ENCODE data around the gene SUSD3.

Gene SUSD3

DNA sequence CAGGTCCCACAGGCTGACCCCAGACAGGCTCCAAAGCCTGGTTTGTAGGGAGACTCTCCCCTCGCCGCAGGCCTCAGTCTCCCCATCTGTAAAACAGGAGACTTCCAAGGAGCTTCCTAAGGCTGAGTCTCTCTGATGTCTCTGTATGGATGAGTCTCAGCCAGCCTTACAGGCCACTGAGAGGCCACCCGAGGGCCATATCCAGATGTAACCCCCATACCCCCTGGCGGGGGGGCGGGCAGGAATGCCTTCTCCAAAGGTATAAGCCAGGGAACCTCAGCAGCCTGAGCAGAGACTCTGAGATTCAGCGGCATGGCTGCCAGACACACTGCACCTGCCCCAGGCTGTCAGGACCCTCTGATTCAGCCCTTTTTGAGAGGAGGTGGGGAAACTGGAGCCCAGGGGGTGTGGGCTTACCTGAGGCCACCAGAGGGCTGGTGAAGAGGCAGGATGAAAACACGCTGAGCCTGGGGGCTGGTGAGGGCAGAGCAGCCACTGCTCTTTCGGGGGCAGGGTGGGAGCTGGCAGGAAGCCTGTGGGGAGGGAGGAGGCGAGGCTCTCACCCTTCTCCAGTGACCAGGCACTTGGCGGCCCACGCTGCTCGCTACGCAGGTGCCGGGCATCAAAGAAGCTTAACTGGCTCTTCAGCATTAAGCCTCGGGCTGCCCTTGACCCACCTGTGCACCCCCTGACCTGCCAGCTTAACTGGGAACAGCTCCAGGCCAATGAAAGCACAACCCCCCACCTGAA, 5.5 kb upstream of the SUSD3 start:
- H3K4me3 ChIP-seq (ENCODE audit: low read depth, low read length), result no peak overlapping the region
- no peak for TF ChIP-seq MYC (IDR thresholded peaks at IDR 0.05; ENCODE audit: low read depth, low read length)
- no peak for TF ChIP-seq POLR2A (IDR thresholded peaks at IDR 0.05; ENCODE audit: extremely low read depth, insufficient read length)
- TF ChIP-seq MAX (IDR thresholded peaks at IDR 0.05; ENCODE audit: low read depth, low read length), result no peak
- no peak for DNase-seq (ENCODE audit: low read depth)

GRCh38 chr9:93053781-93054331, 4.6 kb upstream of the SUSD3 start:
- TF ChIP-seq MAX (IDR thresholded peaks at IDR 0.05; ENCODE audit: low read depth, low read length), result no peak
- TF ChIP-seq POLR2A (IDR thresholded peaks at IDR 0.05; ENCODE audit: extremely low read depth, insufficient read length), result no peak
- TF ChIP-seq CTCF (IDR thresholded peaks at IDR 0.05; ENCODE audit: low read depth, low read length), result no peak
- no peak for TF ChIP-seq MYC (IDR thresholded peaks at IDR 0.05; ENCODE audit: low read depth, low read length)
- H3K4me3 ChIP-seq (ENCODE audit: low read depth, low read length), result no peak overlapping the region
- no peak for DNase-seq (ENCODE audit: low read depth)

GRCh38 chr9:93054758-93055704, 3.5 kb upstream of the SUSD3 start:
- no peak for TF ChIP-seq CTCF (IDR thresholded peaks at IDR 0.05; ENCODE audit: low read depth, low read length)
- no peak for TF ChIP-seq MYC (IDR thresholded peaks at IDR 0.05; ENCODE audit: low read depth, low read length)
- no peak for TF ChIP-seq MAX (IDR thresholded peaks at IDR 0.05; ENCODE audit: low read depth, low read length)
- no peak for TF ChIP-seq POLR2A (IDR thresholded peaks at IDR 0.05; ENCODE audit: extremely low read depth, insufficient read length)
- no peak overlapping the region for H3K4me3 ChIP-seq (ENCODE audit: low read depth, low read length)

GRCh38 chr9:93057042-93057702, 1.3 kb upstream of the SUSD3 start:
- H3K4me3 ChIP-seq (ENCODE audit: low read depth, low read length), result no peak overlapping the region
- TF ChIP-seq MYC (IDR thresholded peaks at IDR 0.05; ENCODE audit: low read depth, low read length) (no peak), CTCF (IDR thresholded peaks at IDR 0.05; ENCODE audit: low read depth, low read length) (no peak), POLR2A (IDR thresholded peaks at IDR 0.05; ENCODE audit: extremely low read depth, insufficient read length) (no peak), MAX (IDR thresholded peaks at IDR 0.05; ENCODE audit: low read depth, low read length) (no peak)

More at GRCh38 chr9:93054758-93055704, 3.5 kb upstream of the SUSD3 start:
- no peak for DNase-seq (ENCODE audit: low read depth)

GRCh38 chr9:93057703-93058354, 672 bp upstream of the SUSD3 start:
- H3K4me3 ChIP-seq (ENCODE audit: low read depth, low read length), result no peak overlapping the region
- DNase-seq (ENCODE audit: low read depth), result no peak
- TF ChIP-seq POLR2A (IDR thresholded peaks at IDR 0.05; ENCODE audit: extremely low read depth, insufficient read length), result no peak
- no peak for TF ChIP-seq MAX (IDR thresholded peaks at IDR 0.05; ENCODE audit: low read depth, low read length)
- TF ChIP-seq CTCF (IDR thresholded peaks at IDR 0.05; ENCODE audit: low read depth, low read length), result no peak
- TF ChIP-seq MYC (IDR thresholded peaks at IDR 0.05; ENCODE audit: low read depth, low read length), result no peak

More at GRCh38 chr9:93057042-93057702, 1.3 kb upstream of the SUSD3 start:
- no peak for DNase-seq (ENCODE audit: low read depth)

Measured in NB4 (cell line).